ENCODE measurements around the gene PWWP2B.

The PWWP2B gene

GRCh38 chr10:132406181-132406580 lies 9.2 kb downstream of the PWWP2B start:
- no peak for DNase-seq (ENCODE audit: low read depth)
- H3K4me3 ChIP-seq (ENCODE audit: control insufficient read depth, low read depth, low read length) = no peak overlapping the region
- no peak for TF ChIP-seq CTCF (IDR thresholded peaks at IDR 0.05; ENCODE audit: control insufficient read depth, insufficient read depth, low read depth, low read length, missing control alignments)

DNA sequence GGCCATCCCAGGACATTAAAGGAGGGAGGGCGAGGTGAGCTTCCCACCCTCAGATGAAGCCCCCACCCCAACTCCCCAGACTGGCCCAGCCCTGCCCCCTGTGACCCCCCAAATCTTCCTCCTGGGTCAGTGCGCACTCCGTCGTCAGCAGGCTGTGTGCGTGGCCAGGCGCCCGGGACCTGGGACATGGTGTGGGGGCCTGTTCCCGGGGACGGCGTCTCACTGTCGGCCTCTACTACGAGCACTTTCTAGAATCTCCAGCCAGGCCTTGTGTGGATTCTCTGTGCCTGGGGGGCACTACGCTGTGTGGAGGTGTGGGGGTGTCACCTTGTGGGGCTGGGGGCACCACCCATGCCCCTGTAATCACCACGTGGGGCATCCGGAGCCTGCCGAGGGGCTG lies 9.8 kb downstream of the PWWP2B start:
- TF ChIP-seq CTCF (IDR thresholded peaks at IDR 0.05; ENCODE audit: control insufficient read depth, insufficient read depth, low read depth, low read length, missing control alignments) = no peak
- DNase-seq (ENCODE audit: low read depth) = no peak
- H3K4me3 ChIP-seq (ENCODE audit: control insufficient read depth, low read depth, low read length) = no peak overlapping the region

DNA sequence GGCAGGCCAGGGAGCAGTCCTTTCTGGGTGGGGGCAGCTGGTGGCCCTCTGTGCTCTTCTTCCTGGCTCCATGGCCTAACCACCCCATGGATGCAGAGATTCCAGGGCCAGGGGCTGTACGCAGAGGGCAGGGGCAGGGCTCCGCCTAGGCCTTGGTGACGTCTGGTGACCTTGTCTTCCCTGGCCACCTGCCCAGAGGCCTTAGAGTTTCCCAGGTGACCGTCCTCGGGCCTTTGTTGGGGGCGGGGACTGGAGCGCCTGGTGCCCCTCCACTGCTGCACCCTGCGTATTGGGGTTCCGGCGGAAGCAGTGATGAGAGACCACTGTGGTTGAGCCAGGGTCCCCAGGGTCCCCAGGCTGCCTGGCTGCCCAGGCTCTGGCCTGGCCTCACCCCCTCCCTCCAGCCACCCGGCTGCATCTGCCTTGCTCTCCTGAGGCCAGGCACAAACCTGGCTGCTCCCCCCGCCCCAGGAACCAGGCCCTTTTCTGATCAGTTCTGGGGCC lies 10.3 kb downstream of the PWWP2B start:
- H3K4me3 ChIP-seq (ENCODE audit: control insufficient read depth, low read depth, low read length) = no peak overlapping the region
- no peak for TF ChIP-seq CTCF (IDR thresholded peaks at IDR 0.05; ENCODE audit: control insufficient read depth, insufficient read depth, low read depth, low read length, missing control alignments)
- DNase-seq (ENCODE audit: low read depth) = no peak

DNA sequence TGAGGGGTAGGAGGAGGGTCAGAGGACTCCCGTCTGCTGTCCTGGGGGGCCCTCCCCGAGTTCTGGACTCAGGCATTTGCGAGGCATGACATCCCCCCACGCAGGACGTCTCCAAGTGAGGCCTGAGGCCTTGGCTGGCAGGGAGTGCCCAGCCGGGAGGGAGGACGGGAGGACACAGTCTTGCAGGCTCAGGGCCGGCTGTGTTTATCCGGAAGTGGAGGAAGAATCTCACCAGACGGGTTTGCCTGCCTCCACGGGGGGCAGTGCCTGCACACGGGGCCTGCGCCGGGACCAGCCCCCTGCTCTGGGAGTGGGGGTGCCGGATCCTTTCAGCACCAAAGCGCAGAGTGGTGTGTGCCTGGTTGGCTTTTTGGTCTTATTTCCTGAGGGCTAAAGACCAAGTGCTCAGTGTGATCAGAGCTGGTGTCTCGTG lies 10.9 kb downstream of the PWWP2B start:
- DNase-seq (ENCODE audit: low read depth) = no peak
- TF ChIP-seq CTCF (IDR thresholded peaks at IDR 0.05; ENCODE audit: control insufficient read depth, insufficient read depth, low read depth, low read length, missing control alignments) = no peak
- no peak overlapping the region for H3K4me3 ChIP-seq (ENCODE audit: control insufficient read depth, low read depth, low read length)

GRCh38 chr10:132408367-132408781 lies 11.4 kb downstream of the PWWP2B start:
- DNase-seq (ENCODE audit: low read depth) = no peak
- no peak for TF ChIP-seq CTCF (IDR thresholded peaks at IDR 0.05; ENCODE audit: control insufficient read depth, insufficient read depth, low read depth, low read length, missing control alignments)
- no peak overlapping the region for H3K4me3 ChIP-seq (ENCODE audit: control insufficient read depth, low read depth, low read length)

DNA sequence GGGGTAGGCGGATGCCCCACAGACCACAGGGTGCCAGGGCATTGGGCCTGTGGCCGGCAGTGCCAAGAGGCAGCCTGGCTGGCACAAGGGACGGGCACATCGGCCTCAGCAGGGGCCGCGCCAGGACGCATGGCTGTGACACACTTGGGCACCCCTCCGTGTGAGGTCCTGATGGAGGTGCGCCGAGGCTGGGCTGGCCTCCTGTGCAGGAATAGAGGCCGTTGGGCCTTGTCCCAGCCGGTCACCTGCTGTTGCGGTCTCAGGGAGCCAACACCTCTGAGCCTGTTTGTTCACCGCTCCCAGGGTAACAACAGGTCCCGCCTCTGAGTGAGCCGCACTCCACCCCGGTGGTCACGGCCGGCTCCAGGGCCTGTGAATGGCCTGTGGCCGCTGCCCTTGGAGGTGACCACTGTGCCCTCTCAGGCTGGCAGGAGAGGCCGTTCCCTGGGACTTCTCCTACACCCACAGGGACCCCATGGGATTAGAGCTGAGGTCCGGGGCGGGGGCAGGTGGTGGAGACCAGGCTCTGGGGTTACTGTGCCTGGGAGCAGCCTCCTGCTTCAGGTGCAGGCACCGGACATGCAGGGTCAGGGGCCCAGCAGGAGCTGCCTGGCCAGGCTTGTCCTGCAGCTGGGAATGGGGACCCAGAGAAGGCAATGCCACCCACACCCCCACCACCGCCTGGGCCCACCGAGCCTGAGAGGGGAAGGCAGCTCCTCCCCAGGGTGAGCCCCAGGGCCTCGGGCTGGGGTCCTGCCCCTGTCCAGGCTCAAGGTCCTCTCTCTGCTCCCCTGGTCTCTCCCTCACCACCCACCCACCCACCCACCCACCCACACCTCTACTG lies 12.0 kb downstream of the PWWP2B start:
- no peak overlapping the region for H3K4me3 ChIP-seq (ENCODE audit: control insufficient read depth, low read depth, low read length)
- TF ChIP-seq CTCF (IDR thresholded peaks at IDR 0.05; ENCODE audit: control insufficient read depth, insufficient read depth, low read depth, low read length, missing control alignments) = no peak
- DNase-seq (ENCODE audit: low read depth) = no peak
